HepG2 (cell line): ENCODE results near the gene PLSCR4.

ENCODE experiments used
- ATF7-NPFF ChIP-seq: sonication (generic); formaldehyde crosslinking; IDR thresholded peaks from 2 replicates; pipeline ENCODE4 v1.8.1; 2023; ENCODE audit warnings: mild to moderate bottlenecking, low read depth, missing genetic modification reagents, moderate library complexity
- BRD4 ChIP-seq: sonication (generic); formaldehyde crosslinking; IDR thresholded peaks from 2 replicates; pipeline ENCODE4 v1.4.0; 2020; ENCODE audit warnings: missing genetic modification reagents
- FOXP1 ChIP-seq, 2 experiments: fragments of 450-650 bp in 1 of 2; IDR thresholded peaks; 2 replicates each; pipeline ENCODE4 v1.6.1; 2017 to 2018; ENCODE audit warnings: antibody characterized with exemption in 1 of 2
- HNRNPL ChIP-seq: fragments of 200-400 bp; formaldehyde crosslinking; IDR thresholded peaks from 2 replicates; pipeline ENCODE4 v1.6.1; 2017; ENCODE audit warnings: mild to moderate bottlenecking, low read depth, low read length
- MAFF ChIP-seq: IDR thresholded peaks from 2 replicates; pipeline ENCODE4 v1.6.1; 2011; ENCODE audit warnings: low read depth, low read length, improper control_type of control experiment
- MAFK ChIP-seq, 2 experiments: IDR thresholded peaks in 1 of 2; conservative IDR thresholded peaks in 1 of 2; 2 replicates each; pipeline ENCODE4 v1.6.1; 2011; ENCODE audit warnings: improper control_type of control experiment in 2 of 2, low read length in 2 of 2
- NR2C2 ChIP-seq: sonication (generic); formaldehyde crosslinking; IDR thresholded peaks from 2 replicates; pipeline ENCODE4 v1.4.0; 2020; ENCODE audit warnings: missing genetic modification reagents, mild to moderate bottlenecking, moderate library complexity, borderline replicate concordance
- POLR2AphosphoS2 ChIP-seq: IDR thresholded peaks from 2 replicates; pipeline ENCODE4 v1.6.1; 2011; ENCODE audit warnings: low read depth, low read length, improper control_type of control experiment
- POLR2AphosphoS5 ChIP-seq: IDR thresholded peaks from 2 replicates; pipeline ENCODE4 v1.6.1; 2012; ENCODE audit warnings: low read depth, low read length
- ZNF20 ChIP-seq: sonication (generic); formaldehyde crosslinking; IDR thresholded peaks from 2 replicates; pipeline ENCODE4 v1.4.0; 2020; ENCODE audit warnings: mild to moderate bottlenecking, moderate library complexity, missing genetic modification reagents
- ZNF768 ChIP-seq: sonication (generic); formaldehyde crosslinking; IDR thresholded peaks from 2 replicates; pipeline ENCODE4 v1.4.0; 2020; ENCODE audit warnings: missing genetic modification reagents

DNA sequence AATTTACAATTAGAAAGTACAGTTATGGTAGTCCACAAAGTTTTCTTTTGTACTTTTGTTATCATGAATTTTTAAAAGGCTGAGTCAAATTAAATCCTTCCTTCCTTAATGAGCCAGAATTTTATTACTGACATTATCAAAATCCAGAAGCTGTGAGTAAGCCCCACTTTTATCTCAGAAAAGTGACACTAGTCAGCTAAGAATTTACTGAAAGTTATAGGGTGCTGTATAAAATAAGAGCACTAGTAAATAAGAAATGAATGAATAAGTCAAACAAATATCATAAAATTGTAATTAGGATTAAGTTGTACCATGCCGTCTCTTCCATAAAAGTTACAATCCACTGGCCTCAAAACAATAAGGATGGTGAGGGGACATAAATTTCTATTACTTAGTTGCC is 105.3 kb downstream of the PLSCR4 start:
- TF ChIP-seq HNRNPL = no peak
- no peak for TF ChIP-seq POLR2AphosphoS2
- no peak for TF ChIP-seq FOXP1 (IDR thresholded peaks at IDR 0.05)
- TF ChIP-seq FOXP1 (CRISPR knock-in tag; IDR thresholded peaks at IDR 0.05) = no peak
- no peak for TF ChIP-seq ZNF20 (CRISPR knock-in tag)
- no peak for TF ChIP-seq ATF7-NPFF (CRISPR knock-in tag)
- no peak for TF ChIP-seq MAFF
- no peak for TF ChIP-seq NR2C2
- no peak for TF ChIP-seq MAFK (conservative IDR thresholded peaks at IDR 0.05 in 1 of 2, IDR thresholded peaks at IDR 0.05 in 1 of 2; ENCODE audit: low read length in 2 of 2)
- TF ChIP-seq BRD4 = no peak
- no peak for TF ChIP-seq ZNF768 (CRISPR knock-in tag)
- no peak for TF ChIP-seq POLR2AphosphoS5
